Gastrocnemius medialis (tissue), 4 donors: ENCODE measurements around the gene PPP6R2.

ENCODE experiments used
- POLR2A ChIP-seq, 2 donors: fragments of 450-650 bp; IDR thresholded peaks; one replicate each; pipeline ENCODE4 v1.6.1; 2017; ENCODE audit warnings: antibody characterized with exemption in 2 of 2, mild to moderate bottlenecking in 2 of 2, moderate library complexity in 2 of 2
- TF ChIP-seq, protein P1 (sequence below), 5 experiments: fragments of 450-650 bp in 3 of 5; fragments of 200-600 bp in 2 of 5; sonication (generic) in 2 of 5; IDR thresholded peaks in 4 of 5; conservative IDR thresholded peaks in 1 of 5; 1 replicate in 4 of 5; 2 replicates in 1 of 5; pipeline ENCODE4 v1.5.1; 2016 to 2019; ENCODE audit warnings: antibody characterized with exemption in 5 of 5, mild to moderate bottlenecking in 3 of 5, moderate library complexity in 3 of 5

DNA sequence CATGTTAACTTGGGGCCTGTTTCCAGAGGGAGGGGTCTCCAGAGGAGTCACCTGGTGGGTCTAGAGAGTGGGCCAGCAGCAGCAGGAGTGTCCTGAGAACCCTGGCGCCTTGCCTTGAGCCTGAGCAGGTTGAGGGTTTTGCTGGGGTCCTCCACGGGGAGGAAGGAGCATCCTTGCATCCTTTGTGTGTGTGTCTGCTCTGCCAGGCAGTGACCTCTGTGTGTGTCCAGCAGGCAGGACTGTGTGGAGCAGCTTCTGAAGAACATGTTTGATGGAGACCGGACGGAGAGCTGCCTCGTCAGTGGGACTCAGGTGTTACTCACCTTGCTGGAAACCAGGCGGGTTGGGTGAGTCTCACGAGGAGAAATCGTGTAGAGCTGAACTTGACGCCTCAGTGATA lies 76.0 kb downstream of the PPP6R2 start:
- TF ChIP-seq, protein P1, sequence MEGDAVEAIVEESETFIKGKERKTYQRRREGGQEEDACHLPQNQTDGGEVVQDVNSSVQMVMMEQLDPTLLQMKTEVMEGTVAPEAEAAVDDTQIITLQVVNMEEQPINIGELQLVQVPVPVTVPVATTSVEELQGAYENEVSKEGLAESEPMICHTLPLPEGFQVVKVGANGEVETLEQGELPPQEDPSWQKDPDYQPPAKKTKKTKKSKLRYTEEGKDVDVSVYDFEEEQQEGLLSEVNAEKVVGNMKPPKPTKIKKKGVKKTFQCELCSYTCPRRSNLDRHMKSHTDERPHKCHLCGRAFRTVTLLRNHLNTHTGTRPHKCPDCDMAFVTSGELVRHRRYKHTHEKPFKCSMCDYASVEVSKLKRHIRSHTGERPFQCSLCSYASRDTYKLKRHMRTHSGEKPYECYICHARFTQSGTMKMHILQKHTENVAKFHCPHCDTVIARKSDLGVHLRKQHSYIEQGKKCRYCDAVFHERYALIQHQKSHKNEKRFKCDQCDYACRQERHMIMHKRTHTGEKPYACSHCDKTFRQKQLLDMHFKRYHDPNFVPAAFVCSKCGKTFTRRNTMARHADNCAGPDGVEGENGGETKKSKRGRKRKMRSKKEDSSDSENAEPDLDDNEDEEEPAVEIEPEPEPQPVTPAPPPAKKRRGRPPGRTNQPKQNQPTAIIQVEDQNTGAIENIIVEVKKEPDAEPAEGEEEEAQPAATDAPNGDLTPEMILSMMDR (IDR thresholded peaks at IDR 0.05 in 4 of 5, conservative IDR thresholded peaks at IDR 0.05 in 1 of 5), result no peak
- no peak for TF ChIP-seq POLR2A (IDR thresholded peaks at IDR 0.05)
